ENCODE measurements around the gene GRM5. TPM values are rescaled to one million over a fixed set of nuclear protein-coding genes. Genes with fewer than 3 reads are reported as not detected.
A peak's percentile ranks its signal among the peaks of the same experiment; 100 is the strongest.
"Not testable (repeated sequence)": the region's sequence is repeated elsewhere in the genome, so short reads cannot be mapped to it uniquely, and the experiment has no call there.

The GRM5 gene
- total RNA-seq, result under 0.01 and 0.15 TPM in 2 replicates

- not testable (repeated sequence) for DNase-seq (ENCODE audit: low read depth)
These were observed at the start of gene GRM5 for GRCh38 chr11:89065651-89066201. Gene GRM5 (minus strand): TSS chr11:89065982. CDS start chr11:89047872, 18,110 bp downstream.

- peak; percentile 60 for DNase-seq (ENCODE audit: low read depth)
These were observed 32.2 kb upstream of the GRM5 start for GRCh38 chr11:89097956-89098355.

GRCh38 chr11:89093806-89094205 is 28.0 kb upstream of the GRM5 start:
- not testable (repeated sequence) for DNase-seq (ENCODE audit: low read depth)

- not testable (repeated sequence) for DNase-seq (ENCODE audit: low read depth)
These were observed 19.2 kb upstream of the GRM5 start for GRCh38 chr11:89084951-89085350.

GRCh38 chr11:89070911-89071310 is 5.1 kb upstream of the GRM5 start:
- not testable (repeated sequence) for DNase-seq (ENCODE audit: low read depth)

GRCh38 chr11:89067264-89067663 is 1.5 kb upstream of the GRM5 start:
- no peak for DNase-seq (ENCODE audit: low read depth)

- no peak for DNase-seq (ENCODE audit: low read depth)
These were observed 716 bp downstream of the GRM5 start for GRCh38 chr11:89065066-89065465.

- DNase-seq (ENCODE audit: low read depth), result not testable (repeated sequence)
These were observed 2.3 kb downstream of the GRM5 start for GRCh38 chr11:89063481-89063951.

- DNase-seq (ENCODE audit: low read depth), result not testable (repeated sequence)
These were observed 2.9 kb downstream of the GRM5 start for GRCh38 chr11:89062771-89063298.

DNA sequence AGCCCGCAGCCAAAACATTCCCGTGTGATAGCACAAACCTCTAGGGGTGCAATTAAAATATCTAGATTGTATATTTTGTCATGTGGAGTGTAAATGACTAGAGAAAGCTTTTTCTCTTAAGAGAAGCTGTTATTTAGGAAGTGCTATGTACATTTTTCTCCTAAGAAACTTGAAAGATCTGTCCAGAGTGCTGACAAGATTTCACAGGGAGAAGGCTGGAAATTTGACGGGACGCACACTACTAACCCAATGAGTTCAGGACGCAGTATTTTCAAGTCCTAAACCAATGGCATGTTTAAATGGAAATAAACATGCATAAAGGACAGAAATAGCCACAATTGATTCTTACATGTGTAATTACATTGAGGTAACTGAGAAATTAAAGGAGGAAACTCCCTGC is 3.9 kb downstream of the GRM5 start:
- DNase-seq (ENCODE audit: low read depth), result peak; percentile 18

DNA sequence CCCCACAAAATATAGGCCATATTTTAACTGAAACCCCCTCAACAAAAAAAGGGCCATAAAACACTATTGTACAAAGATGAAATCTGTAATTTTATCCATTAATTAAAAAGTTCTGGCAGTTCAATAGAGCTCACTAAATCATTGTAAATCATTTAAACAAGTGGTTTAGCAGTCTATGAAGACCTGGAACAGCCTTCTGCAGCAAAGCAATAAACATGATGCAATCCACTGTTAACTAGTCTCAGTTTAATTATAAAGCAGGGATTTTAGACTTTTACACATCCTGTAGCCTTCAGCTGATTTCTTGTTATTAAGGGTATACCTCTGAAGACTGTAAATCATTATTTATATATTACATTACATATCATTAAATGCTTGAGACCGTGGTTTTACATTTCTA is 8.4 kb downstream of the GRM5 start:
- DNase-seq (ENCODE audit: low read depth), result not testable (repeated sequence)

GRCh38 chr11:89052220-89052619 is 13.6 kb downstream of the GRM5 start:
- DNase-seq (ENCODE audit: low read depth), result no peak

DNA sequence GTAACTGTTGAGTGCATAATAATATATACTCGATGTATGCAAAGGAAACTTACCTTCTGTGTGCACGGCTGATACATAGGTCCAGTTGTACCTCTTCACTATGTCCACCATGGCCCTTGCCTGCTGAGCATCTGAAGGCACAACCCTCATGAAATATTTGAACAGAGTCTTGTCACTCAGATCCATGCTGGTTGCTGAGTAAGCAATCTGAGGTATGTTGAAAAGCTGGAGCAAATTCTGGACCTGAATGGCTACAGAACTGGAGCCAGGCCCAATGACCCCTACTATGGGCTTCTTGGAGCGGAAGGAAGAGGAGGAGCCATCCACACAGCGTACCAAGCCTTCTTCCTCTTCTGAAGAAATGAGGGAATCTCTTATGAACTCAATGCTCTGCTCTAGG is 18.6 kb downstream of the GRM5 start:
- not testable (repeated sequence) for DNase-seq (ENCODE audit: low read depth)

- not testable (repeated sequence) for DNase-seq (ENCODE audit: low read depth)
These were observed 21.8 kb downstream of the GRM5 start for GRCh38 chr11:89043861-89044588.

GRCh38 chr11:89029671-89030070 is 36.1 kb downstream of the GRM5 start:
- DNase-seq (ENCODE audit: low read depth), result peak; percentile 5

DNA sequence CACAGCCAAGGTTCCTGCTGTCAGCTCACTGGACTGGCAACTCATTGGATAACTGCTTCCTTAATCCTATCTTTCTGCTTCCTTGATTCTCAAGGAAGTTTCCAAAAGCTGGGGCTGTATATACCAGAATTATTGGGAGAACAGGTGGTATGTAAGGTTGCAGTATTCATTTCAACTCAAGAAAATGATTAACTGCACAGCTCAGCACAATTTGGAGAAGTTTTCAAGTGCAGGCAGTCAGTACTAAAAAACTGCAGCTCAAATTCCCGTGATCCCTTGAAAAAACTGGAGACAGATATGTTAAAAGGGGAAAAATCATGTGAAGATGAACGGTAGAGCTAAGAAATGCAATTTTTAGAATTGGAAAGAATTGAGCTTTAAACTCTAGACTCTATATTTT is 44.4 kb downstream of the GRM5 start:
- no peak for DNase-seq (ENCODE audit: low read depth)

GRCh38 chr11:89019827-89020547 is 45.8 kb downstream of the GRM5 start:
- DNase-seq (ENCODE audit: low read depth), result peak; percentile 2

DNA sequence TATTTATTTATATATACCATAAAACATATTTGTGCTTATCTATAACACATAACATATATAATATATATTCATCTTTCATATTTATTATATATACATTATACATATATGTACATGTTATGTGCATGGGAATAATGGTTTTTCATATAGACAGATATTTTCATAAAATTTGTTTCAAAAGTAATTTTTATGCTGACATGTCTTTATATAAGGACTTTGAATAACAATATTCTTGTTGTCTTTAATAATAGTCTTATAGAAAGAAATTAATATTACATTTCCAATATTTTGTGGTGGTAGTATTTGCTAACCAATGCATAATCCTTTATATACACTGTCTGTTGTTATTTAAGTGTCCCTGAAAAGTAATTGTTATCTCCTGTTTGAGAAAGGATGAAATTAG is 49.6 kb downstream of the GRM5 start:
- no peak for DNase-seq (ENCODE audit: low read depth)

DNA sequence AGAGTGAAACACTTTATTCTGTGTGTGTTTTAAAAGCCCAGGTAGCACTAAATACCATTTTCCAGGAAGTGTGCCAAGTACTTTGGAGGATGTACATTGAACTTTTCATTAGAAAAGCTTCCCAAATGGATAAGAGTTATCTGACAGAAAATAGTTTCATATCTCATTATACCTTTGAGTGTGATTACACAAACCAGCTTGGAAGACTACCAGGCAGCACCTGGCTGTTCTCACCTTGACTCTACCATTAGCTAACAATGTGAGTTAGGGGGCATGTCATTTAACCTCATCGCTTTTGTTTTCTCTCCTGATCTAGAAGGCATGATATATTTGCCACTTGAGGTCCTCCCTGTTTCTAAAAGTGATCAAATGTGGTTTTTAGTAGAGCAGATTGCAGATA is 50.2 kb downstream of the GRM5 start:
- DNase-seq (ENCODE audit: low read depth), result no peak

DNA sequence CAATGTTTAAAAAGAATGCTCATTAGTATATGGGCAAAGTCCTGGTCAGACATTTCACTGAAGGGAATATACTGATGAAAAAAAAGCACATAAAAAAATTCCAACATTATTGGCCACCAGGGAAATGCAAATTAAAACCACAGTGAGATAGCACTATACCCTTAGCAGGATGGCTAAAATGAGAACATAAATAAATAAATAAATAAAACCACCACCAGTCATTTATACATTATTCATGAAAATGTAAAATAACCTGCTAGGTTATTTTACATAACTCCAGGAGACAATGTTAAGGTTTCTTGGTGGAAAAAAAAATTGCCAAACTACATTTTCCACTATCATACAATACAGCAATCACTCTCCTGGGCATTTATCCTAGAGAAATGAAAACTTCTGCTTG is 64.9 kb downstream of the GRM5 start:
- not testable (repeated sequence) for DNase-seq (ENCODE audit: low read depth)

- DNase-seq (ENCODE audit: low read depth), result peak; percentile 94
These were observed 86.1 kb downstream of the GRM5 start for GRCh38 chr11:88979641-88980040.

DNA sequence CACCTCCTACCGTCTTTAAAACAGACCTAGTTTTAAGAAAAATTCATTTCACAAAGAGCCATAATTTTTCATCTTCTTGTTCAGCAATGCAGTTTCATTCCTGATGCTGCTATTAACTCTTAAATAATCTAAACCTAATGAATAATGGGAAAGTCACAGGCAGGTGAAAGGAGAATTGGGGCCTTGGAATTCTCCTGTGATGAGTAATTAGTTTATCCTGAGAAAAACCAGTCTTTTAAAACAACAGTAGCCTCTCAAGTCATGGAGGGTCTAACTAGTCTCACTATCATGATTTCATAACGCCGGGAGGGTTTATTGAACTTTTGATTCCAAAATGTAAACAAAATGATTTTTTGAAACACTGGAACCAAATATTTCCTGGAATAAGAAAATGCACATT is 86.8 kb downstream of the GRM5 start:
- DNase-seq (ENCODE audit: low read depth), result peak; percentile 67
